Glomerular endothelial cell (primary cell): ENCODE measurements around the gene ZNF384. TPM values are rescaled to one million over a fixed set of nuclear protein-coding genes. Genes with fewer than 3 reads are reported as not detected.
"Not testable (repeated sequence)": the region's sequence is repeated elsewhere in the genome, so short reads cannot be mapped to it uniquely, and the experiment has no call there.

ENCODE experiments used
- DNase-seq: peaks from one replicate; pipeline ENCODE4 v3.0.0-alpha.2; 2011; ENCODE audit warnings: low read depth, low spot score; ENCODE audit errors: extremely low read depth
- total RNA-seq: library from RNA; depleted of rRNA; stranded (reverse); fragments of >200 nt; gene quantifications from 2 replicates; pipeline ENCODE4 v1.2.3, GENCODE V29; 2015

ZNF384 gene
- 20.1 and 30.3 TPM in 2 replicates for total RNA-seq

DNA sequence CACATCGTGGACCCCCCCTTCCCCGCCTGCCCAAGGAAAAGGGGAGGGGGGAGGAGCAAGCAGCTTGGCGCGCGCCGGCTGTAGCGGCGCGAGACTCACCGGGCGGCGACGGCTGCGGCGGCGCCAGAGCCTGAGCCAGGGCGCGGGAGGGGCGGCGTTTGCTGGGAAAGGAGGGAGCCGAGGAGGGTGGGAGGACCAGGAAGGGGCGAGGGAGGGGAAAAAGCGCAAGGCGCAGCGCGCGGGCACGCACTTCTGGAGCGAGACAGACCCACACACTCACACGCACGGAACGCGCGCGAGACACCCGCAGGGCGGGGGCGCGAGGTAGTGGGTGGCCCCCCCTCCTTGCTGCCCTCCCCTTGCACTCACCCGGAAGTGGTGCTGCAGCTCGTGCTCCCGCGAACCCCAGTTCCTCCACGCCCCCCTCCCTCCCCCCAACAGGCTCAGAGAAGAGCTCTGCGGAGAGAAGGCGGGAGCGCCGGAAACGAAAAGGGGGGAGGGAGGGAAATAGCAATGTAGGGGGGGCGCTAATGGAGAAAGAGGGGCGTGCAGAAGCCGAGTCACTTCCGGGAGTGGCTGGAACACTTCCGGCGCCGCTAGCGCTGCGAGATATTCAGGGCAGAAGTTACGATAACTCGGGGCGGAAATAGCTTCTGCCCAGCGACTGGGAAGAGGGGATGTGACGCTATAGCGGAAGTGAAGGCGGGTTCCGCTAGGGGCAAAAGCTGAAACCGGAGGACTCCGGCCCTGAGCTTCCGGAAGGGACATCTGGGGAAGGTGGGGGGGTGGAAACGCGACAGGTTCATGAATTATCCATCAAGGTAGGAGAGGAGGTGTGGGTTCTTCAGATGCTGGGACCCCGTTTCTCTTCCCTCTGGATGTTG lies at the start of gene ZNF384:
TSS of gene ZNF384 (minus strand) at position 377 of the 884 bp plus-strand sequence. CDS start 9,855 bp downstream, outside the sequence.
- DNase-seq = peak; percentile 92

DNA sequence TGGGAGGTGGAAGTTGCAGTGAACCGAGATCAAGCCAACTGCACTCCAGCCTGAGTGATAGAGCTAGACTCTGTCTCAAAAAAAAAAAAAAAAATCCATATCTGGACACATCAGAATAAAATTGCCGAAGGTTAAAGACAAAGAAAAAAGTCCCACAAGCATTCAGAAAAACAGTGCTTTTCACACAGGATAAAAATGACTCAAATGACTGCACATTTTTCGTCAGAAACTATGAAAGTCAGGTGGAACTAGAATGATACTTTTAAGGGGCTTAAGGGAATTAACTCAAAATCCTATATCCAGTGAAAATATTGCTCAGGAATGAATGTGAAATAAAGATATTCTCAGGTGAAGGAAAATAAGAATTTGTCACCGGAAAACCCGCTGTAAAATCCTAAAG lies 47.6 kb upstream of the ZNF384 start:
- no peak for DNase-seq

DNA sequence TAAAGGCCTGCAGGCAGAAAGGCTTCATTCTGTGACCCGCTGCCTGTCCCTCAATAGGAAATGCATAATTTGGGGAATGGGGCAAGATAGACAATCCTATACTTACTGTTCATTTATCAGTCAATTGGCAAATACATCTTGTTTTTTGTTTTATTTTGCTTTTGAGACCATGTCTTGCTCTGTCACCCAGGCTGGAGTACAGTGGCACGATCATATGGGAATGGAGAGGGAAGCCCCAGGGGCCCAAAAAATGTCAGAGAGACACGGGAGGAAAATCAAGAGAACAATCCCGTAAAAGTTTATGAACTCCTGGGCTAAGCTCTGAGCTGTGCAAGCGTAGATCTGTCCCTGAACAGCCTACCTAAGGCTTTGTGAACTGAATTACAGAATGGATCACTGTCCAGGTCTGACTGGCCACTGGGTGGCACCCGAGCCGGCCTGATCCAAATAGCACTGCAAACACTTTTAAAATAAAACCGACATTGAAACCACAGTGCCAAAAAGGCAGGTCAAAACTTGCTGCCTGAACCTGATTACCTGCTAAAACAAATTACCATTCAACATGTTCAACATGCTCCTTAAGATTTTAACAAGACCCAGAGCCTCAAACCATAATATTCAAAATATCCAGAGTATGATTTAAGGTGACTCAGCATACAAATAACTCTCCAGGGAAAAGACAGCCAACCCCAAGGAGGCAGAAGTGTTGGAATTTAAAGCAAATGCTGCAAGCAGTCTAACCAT lies 46.4 kb upstream of the ZNF384 start:
- DNase-seq = no peak

DNA sequence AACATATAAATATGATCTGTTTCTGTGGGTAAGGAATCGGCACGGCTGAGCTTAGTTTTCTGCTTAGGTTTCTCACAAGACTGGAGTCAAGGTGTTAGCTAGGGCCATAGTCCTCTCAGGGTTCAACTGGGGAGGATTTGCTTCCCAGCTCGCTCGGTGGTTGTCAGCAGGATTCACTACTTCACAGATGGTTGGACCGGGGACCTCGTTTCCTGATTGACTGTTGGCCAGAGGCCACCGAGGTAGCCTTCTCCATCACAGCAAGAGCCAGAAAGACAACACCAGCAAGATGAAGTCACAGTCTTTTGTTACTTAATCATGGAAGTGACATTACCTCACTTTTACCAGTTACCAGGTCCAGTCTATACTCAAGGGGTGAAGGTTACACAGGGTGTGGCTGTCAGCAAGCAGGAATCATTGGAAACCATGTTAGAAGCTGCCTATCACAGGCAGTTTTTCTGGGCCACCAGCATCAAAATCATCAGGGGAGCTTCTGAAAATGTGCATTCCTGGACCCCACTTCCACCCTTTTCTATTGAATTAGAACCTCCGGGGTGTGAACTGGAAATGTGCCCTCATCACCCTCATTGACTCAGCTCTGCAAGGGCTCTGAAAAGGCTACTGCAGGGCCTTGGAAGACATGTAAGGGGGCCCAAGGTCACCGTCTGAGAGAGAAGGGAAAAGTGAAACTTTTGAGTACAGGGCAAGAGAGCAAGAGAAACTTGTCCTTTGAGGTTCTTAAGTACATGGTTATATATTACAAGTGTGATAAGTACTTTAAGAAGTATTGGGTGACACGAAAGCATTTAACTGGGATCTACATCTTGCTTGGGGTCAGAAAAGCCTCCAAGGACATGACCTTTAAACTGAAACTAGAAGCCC lies 45.6 kb upstream of the ZNF384 start:
- no peak for DNase-seq

DNA sequence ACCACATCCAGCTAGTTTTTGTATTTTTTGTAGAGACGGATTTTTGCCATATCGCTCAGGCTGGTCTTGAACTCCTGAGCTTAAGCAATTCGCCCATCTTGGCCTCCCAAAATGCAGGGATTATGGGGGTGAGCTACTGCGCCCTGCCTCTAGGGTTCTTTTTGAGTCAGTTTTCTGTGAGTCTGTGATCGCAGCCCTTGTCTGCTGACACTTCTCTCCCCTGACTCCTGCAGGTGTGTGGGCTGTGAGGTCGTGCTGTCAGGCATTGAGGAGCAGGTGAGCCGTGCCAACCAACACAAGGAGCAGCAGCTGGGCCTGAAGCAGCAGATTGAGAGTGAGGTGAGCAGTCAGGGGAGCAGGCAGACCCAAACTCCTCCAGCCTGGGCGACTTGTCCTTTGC lies 41.0 kb upstream of the ZNF384 start:
- DNase-seq = no peak

DNA sequence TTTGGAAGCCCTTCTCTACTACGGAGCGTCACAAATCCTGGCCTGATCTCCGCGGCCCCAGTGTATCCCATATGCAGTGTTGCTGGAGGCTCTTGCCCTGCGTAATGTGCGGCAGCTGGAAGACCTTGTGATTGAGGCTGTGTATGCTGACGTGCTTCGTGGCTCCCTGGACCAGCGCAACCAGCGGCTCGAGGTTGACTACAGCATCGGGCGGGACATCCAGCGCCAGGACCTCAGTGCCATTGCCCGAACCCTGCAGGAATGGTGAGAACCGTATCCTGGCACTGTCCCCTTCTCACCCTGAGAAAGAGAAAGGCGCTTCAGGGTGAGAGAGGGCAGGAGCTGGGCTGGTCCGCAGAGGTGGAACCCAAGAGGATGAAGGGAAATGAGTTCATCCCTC lies 40.0 kb upstream of the ZNF384 start:
- DNase-seq = no peak

DNA sequence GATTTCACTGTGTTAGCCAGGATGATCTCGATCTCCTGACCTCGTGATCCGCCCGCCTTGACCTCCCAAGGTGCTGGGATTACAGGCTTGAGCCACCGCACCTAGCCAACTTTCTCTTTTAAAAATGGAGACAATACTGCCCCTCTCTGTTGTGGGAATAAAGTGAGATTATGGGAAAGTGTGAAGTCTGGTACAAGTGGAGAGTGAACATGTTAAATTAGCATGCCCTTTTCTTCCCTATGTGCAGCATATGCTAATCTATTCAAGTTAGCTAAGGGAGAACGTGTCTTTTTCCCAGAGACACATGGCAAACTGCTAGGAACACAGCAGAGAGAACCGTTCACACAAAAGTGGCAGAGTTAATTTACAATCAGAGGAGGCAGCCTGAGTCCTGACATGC lies 36.2 kb upstream of the ZNF384 start:
- no peak for DNase-seq

DNA sequence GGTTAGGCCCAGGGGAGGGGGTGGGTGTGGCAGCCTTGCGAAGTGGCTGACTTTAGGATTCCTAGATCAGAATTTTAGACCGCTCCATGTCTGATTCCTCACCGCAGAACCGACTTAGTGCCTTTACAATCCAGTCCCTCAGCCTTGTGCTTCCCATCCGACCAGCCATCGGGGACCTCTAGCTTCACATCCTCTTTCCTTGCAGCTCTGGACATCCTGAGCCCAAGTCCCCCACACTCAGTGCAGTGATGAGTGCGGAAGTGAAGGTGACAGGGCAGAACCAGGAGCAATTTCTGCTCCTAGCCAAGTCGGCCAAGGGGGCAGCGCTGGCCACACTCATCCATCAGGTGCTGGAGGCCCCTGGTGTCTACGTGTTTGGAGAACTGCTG lies 35.2 kb upstream of the ZNF384 start:
- DNase-seq = no peak

DNA sequence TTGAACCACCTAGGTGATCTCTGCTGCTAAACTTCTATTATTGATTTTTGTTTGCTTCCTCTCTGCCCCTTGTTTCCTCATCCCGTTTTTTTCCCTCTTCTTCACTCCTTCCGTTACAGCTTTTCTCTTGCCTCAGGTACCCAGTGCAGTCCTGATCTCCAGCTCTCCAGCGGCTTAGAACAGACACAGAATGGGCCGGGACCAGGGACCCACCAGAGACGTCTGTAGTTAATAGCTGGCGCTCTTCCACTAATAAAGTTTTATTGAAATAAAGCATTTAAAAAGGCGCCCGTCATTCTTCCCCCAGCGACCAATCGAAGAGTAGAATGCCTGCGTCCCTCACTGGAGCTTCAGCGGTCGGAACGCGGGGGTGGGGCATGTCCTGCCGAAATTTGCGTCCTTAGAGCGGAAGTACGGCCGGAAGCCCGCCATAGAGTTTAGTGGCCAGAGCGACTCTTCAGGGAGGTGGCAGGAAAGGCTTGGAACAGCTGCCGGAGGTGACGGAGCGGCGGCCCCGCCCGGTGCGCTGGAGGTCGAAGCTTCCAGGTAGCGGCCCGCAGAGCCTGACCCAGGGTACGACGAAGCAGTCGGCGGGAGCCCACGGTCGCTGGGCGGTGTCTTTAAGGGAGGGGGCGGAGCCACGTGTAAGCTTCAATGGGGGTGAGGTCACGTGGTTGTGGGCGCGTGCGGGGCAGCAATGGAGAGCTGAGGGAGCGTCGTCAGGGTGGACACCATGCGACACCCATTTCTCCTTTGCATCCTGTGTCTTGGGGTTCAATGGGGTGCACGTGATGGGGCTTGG lies 34.6 kb upstream of the ZNF384 start, which contains the start of gene COPS7A:
TSS of gene COPS7A (plus strand) at position 440 of the 802 bp plus-strand sequence. CDS start 611 bp downstream, outside the sequence.
- peak; percentile 89 for DNase-seq

DNA sequence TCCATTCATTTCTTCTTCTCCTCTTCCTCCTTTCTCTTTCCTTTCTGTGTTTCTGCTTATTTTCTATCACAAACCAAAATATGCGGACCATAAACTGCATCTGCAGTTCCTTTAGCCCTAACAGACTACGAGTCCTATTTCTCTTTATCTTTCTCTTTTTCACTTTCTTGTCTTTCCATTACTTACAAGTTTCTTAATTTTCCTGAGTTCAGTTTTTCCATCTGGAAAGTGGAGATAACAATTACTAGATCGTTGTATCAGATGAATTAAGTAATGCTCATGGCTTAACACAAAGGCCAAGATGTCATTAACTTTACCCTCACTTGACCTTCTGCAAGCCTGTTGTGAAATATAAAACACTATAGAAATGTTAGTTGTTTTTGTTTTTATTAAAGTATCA lies 33.7 kb upstream of the ZNF384 start:
- DNase-seq = no peak

DNA sequence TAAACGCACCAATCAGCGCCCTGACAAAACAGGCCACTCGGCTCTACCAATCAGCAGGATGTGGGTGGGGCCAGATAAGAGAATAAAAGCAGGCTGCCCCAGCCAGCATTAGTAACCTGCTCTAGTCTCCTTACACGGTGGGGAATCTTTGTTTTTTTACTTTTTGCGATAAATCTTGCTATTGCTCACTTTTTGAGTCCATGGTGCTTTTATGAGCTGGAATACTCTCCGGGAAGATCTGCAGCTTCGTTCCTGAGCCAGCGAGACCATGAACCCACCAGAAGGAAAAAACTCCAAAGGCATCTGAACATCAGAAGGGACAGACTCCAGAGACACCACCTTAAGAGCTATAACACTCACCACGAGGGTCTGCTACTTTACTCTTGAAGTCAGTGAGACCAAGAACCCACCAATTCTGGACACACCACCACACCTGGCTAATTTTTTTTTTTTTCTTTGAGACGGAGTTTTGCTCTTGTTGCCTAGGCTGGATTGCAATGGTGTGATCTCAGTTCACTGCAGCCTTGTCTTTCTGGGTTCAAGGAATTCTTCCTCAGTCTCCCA lies 27.8 kb upstream of the ZNF384 start:
- no peak for DNase-seq

DNA sequence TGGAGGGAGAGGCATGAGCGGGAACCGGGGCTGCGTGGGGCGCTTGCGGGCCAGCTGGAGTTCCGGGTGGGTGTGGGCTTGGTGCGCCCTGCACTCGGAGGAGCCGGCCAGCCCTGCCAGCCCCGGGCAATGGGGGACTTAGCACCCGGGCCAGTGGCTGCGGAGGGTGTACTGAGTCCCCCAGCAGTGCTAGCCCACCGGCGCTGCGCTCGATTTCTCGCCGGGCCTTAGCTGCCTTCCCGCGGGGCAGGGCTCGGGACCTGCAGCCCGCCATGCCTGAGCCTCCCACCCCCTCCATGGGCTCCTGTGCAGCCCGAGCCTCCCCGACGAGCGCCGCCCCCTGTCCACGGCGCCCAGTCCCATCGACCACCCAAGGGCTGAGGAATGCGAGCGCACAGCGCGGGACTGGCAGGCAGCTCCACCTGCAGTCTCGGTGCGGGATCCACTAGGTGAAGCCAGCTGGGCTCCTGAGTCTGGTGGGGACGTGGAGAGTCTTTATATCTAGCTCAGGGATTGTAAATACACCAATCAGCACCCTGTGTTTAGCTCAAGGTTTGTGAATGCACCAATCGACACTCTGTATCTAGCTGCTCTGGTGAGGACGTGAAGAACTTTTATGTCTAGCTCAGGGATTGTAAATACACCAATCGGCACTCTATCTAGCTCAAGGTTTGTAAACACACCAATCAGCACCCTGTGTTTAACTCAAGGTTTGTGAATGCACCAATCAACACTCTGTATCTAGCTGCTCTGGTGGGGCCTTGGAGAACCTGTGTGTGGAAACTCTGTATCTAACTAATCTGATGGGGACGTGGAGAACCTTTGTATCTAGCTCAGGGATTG lies 27.1 kb upstream of the ZNF384 start:
- DNase-seq = not testable (repeated sequence)

DNA sequence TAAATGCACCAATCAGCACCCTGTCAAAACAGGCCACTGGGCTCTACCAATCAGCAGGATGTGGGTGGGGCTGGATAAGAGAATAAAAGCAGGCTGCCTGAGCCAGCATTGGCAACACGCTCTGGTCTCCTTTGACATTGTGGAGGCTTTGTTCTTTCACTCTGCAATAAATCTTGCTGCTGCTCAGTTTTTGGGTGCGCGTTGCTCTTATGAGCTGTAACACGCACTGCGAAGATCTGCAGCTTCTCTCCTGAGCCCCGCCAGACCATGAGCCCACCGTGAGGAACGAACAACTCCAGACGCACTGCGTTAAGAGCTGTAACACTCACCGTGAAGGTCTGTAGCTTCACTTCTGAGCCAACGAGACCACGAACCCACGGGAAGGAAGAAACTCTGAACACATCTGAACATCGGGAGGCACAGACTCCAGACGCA lies 19.8 kb upstream of the ZNF384 start:
- no peak for DNase-seq

DNA sequence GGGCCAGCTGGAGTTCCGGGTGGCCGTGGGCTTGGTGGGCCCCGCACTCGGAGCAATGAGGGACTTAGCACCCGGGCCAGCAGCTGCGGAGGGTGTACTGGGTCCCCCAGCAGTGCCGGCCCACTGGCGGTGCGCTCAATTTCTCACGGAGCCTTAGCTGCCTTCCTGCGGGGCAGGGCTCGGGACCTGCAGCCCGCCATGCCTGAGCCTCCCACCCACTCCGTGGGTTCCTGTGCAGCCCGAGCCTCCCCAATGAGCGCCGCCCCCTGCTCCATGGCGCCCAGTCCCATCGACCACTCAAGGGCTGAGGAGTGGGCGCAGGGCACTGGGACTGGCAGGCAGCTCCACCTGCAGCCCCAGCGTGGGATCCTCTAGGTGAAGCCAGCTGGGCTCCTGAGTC lies 19.2 kb upstream of the ZNF384 start:
- DNase-seq = not testable (repeated sequence)

DNA sequence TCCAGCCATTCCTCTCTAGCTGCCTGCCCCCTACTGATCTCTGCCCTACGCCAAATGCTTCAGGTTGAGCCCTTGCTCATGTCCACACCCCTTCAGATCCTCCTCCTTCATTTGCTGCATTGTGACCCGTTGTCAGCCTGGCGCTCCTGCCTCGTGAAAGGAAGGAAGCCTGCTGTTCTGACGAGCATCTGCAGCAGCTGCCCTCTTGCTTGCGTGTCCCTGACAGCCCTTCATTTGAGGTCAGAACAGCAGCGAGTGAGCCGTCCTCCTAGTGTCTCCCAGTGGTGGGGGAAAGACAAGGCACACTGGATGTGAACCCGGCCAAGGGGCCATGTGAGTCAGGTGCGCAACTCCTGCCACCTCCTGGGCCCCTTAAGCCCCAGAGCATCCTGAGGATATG lies 14.5 kb upstream of the ZNF384 start:
- no peak for DNase-seq

DNA sequence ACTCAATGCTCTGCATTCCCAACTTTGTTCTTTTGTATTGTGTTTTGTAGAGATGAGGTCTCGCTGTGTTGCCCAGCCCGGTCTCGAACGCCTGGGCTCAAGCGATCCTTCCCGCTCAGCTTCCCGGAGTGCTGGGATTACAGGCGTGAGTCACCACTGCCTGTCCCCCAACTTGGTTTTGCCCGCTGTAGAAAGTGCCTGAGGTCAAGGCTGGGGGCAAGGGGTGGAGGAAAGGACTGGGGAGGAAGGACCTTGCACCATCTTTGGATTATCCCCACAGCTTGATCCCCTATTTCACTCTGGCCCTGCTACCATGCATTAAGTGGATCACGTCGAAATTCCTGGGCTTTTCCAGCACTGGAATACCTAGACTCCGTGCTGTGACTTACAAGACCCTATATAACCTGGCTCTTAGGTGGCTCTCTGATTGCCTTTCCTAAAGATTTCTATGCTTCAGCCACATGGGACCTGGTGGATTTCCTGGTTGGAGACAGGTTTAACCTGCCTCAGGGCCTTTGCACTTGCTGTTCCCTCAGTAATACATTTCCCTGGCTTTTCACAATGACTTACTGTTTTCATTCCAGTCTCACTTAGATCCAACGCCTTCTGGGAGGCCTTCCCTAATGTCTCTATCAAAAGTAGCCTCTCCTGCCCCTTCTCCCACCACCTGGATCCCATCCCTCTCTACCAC lies 12.0 kb upstream of the ZNF384 start:
- no peak for DNase-seq

DNA sequence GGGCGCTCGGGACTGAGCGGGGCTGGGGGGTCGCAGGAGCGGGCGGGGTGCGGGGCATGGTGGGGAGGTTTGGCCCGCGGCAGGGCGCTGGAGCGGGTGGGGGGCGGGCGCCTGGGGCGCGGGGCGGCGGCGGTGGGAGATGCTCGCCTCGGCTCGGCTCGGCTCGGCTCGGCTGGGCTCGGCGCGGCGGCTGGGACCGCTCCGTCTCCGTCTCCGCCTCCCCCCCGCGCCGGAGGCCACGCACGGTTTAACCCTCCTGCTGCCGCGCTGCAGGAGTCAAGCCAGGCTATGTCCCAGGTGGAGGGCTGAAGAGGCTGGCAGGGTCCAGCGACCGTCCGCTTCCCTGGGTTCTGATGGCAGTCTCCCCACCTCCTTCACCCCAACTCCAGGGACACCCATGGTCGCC lies 11.5 kb upstream of the ZNF384 start, which contains the start of gene PIANP:
TSS of gene PIANP (minus strand) at position 170 of the 406 bp plus-strand sequence. CDS start 2,754 bp downstream, outside the sequence.
- no peak for DNase-seq
